Osteocyte (in vitro differentiated cells): Measurements from ENCODE around the gene JSRP1. TPM values are rescaled to one million over a fixed set of nuclear protein-coding genes. Genes with fewer than 3 reads are reported as not detected.

ENCODE experiments used
- DNase-seq: peaks from one replicate; pipeline ENCODE4 v3.0.0; 2021; ENCODE audit warnings: mixed read lengths; ENCODE audit not compliant: unreplicated experiment; ENCODE audit errors: extremely low spot score
- H3K27ac Mint-ChIP-seq: one replicate; pipeline ENCODE4 v1.8.0; 2021; ENCODE audit warnings: mild to moderate bottlenecking, mixed read lengths; ENCODE audit not compliant: unreplicated experiment
- H3K27me3 Mint-ChIP-seq: one replicate; pipeline ENCODE4 v1.8.0; 2021; ENCODE audit warnings: mixed read lengths; ENCODE audit not compliant: unreplicated experiment
- H3K36me3 Mint-ChIP-seq: one replicate; pipeline ENCODE4 v1.8.0; 2021; ENCODE audit warnings: mixed read lengths; ENCODE audit not compliant: unreplicated experiment
- H3K4me1 Mint-ChIP-seq: one replicate; pipeline ENCODE4 v1.8.0; 2021; ENCODE audit warnings: mixed read lengths; ENCODE audit not compliant: unreplicated experiment
- H3K4me3 Mint-ChIP-seq: one replicate; pipeline ENCODE4 v1.8.0; 2021; ENCODE audit warnings: mild to moderate bottlenecking, moderate library complexity, mixed read lengths; ENCODE audit not compliant: unreplicated experiment
- H3K9me3 Mint-ChIP-seq: one replicate; pipeline ENCODE4 v1.8.0; 2021; ENCODE audit warnings: mixed read lengths; ENCODE audit not compliant: unreplicated experiment
- total RNA-seq: library from RNA; stranded (reverse); gene quantifications from 2 replicates; pipeline ENCODE4 v1.2.1, GENCODE V29; 2021
- TF ChIP-seq, protein P1 (sequence below): fragments of 200-600 bp; sonication (generic); IDR thresholded peaks from 2 replicates; pipeline ENCODE4 v1.5.0; 2021; ENCODE audit warnings: antibody characterized with exemption, mild to moderate bottlenecking, moderate library complexity

JSRP1 gene
- total RNA-seq, 1 donor from 2014 or later, result not detected

DNA sequence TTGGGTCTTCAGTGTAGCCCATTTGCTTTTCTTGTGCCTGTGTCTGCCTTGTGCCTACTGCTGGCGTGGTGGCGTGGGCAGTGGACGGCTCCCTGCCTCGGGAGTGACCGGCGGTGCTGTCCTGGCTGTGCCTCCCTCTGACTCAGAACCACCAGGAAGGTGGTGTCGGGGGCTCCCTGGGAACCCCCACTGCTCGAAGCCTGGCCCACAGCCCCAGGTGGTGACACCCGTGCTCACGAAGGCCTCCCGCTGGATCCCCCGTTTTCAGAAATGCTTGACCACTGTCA is 12.1 kb downstream of the JSRP1 start:
- Mint-ChIP-seq H3K4me3 (no peak overlapping the region), H3K27ac (no peak overlapping the region), H3K4me1 (peaks cover 35% of the 10 kb centered on the region), H3K9me3 (no peaks in the 10 kb centered on the region), H3K27me3 (no peaks in the 10 kb centered on the region), H3K36me3 (peaks cover 12% of the 10 kb centered on the region)
- TF ChIP-seq, protein P1, sequence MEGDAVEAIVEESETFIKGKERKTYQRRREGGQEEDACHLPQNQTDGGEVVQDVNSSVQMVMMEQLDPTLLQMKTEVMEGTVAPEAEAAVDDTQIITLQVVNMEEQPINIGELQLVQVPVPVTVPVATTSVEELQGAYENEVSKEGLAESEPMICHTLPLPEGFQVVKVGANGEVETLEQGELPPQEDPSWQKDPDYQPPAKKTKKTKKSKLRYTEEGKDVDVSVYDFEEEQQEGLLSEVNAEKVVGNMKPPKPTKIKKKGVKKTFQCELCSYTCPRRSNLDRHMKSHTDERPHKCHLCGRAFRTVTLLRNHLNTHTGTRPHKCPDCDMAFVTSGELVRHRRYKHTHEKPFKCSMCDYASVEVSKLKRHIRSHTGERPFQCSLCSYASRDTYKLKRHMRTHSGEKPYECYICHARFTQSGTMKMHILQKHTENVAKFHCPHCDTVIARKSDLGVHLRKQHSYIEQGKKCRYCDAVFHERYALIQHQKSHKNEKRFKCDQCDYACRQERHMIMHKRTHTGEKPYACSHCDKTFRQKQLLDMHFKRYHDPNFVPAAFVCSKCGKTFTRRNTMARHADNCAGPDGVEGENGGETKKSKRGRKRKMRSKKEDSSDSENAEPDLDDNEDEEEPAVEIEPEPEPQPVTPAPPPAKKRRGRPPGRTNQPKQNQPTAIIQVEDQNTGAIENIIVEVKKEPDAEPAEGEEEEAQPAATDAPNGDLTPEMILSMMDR, result no peak
- DNase-seq, result no peak

DNA sequence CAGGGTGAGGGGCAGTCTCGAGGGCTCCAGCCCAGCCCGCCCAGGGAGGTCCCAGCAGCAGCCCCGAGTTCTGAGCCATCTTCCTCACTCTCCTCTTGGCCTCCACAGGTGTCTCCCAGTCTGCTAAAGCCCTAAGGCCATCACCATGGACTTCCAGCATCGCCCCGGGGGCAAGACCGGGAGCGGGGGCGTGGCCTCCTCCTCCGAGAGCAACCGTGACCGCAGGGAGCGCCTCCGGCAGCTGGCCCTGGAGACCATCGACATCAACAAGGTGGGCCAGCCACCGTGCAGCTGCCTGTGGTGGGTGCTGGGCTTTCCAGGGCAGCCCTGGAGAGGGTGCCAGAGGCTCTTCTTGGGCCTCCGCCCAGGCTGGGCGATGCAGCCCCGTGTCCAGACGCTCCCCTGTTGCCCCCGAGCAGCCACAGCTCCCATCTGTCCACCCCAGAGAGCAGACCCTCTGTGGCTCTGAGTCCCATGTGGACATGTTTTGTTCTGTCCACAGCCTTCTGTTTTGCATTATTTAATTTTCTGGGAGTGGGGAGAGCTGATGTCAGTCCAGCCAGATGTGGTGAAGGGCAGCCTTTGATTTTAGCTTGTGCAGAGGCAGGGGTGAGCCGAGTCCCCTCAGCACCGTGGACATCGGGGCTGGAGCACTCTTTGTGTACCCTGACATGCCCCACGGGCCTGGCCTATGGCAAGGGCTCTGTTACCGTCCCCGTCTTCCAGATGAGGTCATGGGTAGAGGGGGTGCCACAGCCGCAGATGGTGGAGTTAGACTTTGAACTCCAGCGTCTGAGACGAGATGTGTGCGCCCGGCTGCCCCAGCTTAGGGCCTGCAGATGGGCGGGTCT is 12.7 kb downstream of the JSRP1 start:
- peaks cover 15% of the 10 kb centered on the region for H3K36me3 Mint-ChIP-seq
- H3K27ac Mint-ChIP-seq, result no peak overlapping the region
- no peak for DNase-seq
- peaks cover 40% of the 10 kb centered on the region for H3K4me1 Mint-ChIP-seq
- no peak overlapping the region for H3K4me3 Mint-ChIP-seq
- H3K27me3 Mint-ChIP-seq, result no peaks in the 10 kb centered on the region
- TF ChIP-seq, protein P1, result no peak
- no peaks in the 10 kb centered on the region for H3K9me3 Mint-ChIP-seq

DNA sequence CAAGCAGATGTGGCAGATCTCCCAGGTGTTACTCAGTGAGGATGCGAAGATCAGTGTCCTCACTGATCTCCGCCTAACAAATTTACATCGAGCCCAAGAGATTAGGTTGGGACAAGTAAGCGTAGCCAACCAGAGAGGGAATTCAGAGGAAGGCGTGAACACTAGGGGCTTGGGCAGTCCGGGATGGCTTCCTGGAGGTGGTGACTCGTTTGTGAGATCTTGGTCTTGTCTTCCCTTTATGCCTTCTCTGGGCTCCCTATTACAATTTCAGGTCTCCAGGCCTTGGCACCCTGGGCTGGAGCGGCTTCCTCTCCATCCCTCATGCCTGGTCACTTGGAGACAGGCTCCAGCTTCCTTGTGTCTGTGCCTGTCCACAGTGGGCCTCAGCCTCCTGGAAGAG is 13.4 kb downstream of the JSRP1 start:
- TF ChIP-seq, protein P1, result no peak
- peak overlapping the region; percentile 21 for H3K27ac Mint-ChIP-seq
- H3K4me3 Mint-ChIP-seq, result no peak overlapping the region
- H3K4me1 Mint-ChIP-seq, result peaks cover 47% of the 10 kb centered on the region
- peaks cover 15% of the 10 kb centered on the region for H3K36me3 Mint-ChIP-seq
- no peak for DNase-seq
- H3K9me3 Mint-ChIP-seq, result no peaks in the 10 kb centered on the region
- no peaks in the 10 kb centered on the region for H3K27me3 Mint-ChIP-seq

DNA sequence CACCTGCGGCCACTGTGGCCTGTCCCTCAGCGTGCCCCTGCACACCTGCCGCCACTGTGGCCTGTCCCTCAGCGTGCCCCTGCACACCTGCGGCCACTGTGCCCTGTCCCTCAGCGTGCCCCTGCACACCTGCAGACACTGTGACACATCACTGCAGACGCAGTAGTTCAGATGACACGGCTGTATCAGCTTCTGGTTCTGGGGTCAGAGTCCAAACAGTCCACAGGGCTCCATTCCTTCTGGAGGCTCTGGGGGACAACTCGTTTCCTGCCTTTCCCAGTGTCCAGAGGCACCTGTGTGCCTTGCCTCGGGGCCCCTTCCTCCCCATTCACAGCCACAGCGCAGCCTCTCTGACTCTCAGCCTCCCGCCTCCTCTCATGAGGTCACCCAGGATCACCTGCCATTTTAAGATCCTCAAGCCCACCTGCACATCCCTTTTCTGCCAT is 14.1 kb downstream of the JSRP1 start:
- Mint-ChIP-seq H3K4me3 (no peak overlapping the region), H3K27ac (peak overlapping the region; percentile 21), H3K27me3 (no peaks in the 10 kb centered on the region), H3K36me3 (peaks cover 15% of the 10 kb centered on the region), H3K4me1 (peaks cover 51% of the 10 kb centered on the region), H3K9me3 (no peaks in the 10 kb centered on the region)
- no peak for DNase-seq
- TF ChIP-seq, protein P1, result no peak

DNA sequence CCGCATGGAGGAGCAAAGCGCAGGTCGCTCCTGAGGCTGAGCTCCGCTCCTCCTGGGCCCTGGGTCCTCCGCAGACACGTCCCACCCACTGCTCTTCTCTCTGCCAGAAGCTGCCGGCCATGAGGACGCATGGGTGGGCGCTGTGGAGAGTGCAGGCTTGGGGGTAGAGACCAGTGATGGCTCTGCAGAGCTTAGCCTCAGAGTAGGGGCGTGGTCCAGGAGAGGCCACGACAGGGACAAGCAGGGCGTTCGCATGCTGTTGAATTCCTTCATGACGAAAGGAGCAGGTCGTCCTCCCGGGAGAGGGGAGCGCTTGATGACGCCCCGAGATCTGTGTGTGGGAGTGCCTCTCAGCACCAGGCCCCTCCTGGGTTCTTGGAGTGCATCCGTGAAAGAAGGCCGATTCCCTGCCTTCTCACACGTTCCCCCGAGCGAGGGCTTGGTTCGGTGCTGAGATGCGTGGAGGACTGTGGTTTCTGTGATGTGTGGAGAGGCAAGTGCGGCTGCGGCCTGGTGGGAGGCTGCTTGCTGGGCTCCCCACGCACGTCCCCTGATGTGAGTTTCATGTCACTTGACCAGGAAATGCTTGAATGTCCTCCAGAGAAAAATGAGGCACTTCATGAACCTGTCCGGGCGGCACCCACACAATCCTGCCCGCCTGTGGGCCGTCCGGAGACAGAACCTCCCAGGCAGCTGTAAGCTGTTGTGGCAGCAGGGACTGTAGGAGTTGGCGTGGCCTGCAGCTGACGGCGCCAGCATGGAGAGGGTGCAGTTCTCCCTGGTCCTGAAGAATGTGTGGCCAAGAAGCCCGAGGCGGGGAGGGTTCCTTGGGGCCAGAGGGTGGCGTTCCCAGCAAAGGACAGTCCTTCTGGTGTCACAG is 15.1 kb downstream of the JSRP1 start:
- Mint-ChIP-seq H3K4me1 (peaks cover 53% of the 10 kb centered on the region), H3K27ac (peak overlapping the region; percentile 99), H3K36me3 (peaks cover 15% of the 10 kb centered on the region), H3K9me3 (no peaks in the 10 kb centered on the region), H3K4me3 (peak overlapping the region; percentile 98), H3K27me3 (no peaks in the 10 kb centered on the region)
- no peak for DNase-seq
- TF ChIP-seq, protein P1, result no peak
